ENCODE measurements around the gene FAM20B.

FAM20B gene

DNA sequence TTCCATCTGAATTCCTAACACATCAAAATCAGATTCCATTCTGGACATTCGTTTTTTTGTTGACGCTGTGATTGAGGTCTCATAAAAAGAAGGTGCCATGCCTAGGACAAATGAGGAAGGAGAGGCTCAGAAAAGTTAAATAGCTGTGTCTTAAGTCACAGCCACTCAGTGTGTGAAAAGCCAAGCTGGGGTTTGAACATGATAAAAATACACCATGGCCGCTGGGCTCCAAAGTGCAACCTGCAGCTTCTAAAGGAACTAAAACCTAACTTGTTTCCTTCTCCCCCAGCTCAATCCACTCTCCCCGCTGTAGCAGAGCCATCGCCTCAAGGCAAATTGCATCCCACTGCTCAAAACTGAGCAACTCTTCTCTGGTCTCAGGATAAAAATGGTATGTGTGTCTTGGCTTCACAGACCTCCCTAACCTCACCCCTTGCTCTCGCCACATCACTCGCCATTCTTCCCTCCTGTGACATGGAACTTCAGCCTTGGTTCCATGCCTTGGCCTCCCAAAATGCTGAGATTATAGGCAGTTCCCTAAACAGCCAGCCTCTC lies 22.1 kb upstream of the FAM20B start:
- Histone ChIP-seq H3K4me3 (replicated peaks; ENCODE audit: insufficient read depth, low read length) (no peak overlapping the region), H3K27me3 (ENCODE audit: insufficient read depth, poor library complexity, severe bottlenecking) (no peaks in the 10 kb centered on the region), H3K27ac (replicated peaks) (no peak overlapping the region)
- no peak for DNase-seq (ENCODE audit: low read depth in 1 of 2, low spot score in 1 of 2)
- TF ChIP-seq POLR2AphosphoS5 (IDR thresholded peaks at IDR 0.05; ENCODE audit: low read depth) (no peak), SPI1 (IDR thresholded peaks at IDR 0.05; ENCODE audit: borderline replicate concordance, low read depth) (no peak), GABPA (IDR thresholded peaks at IDR 0.05; ENCODE audit: low read depth) (no peak)
- TF ChIP-seq, protein P1, sequence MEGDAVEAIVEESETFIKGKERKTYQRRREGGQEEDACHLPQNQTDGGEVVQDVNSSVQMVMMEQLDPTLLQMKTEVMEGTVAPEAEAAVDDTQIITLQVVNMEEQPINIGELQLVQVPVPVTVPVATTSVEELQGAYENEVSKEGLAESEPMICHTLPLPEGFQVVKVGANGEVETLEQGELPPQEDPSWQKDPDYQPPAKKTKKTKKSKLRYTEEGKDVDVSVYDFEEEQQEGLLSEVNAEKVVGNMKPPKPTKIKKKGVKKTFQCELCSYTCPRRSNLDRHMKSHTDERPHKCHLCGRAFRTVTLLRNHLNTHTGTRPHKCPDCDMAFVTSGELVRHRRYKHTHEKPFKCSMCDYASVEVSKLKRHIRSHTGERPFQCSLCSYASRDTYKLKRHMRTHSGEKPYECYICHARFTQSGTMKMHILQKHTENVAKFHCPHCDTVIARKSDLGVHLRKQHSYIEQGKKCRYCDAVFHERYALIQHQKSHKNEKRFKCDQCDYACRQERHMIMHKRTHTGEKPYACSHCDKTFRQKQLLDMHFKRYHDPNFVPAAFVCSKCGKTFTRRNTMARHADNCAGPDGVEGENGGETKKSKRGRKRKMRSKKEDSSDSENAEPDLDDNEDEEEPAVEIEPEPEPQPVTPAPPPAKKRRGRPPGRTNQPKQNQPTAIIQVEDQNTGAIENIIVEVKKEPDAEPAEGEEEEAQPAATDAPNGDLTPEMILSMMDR (IDR thresholded peaks at IDR 0.05; ENCODE audit: insufficient read depth, low read length) = no peak

DNA sequence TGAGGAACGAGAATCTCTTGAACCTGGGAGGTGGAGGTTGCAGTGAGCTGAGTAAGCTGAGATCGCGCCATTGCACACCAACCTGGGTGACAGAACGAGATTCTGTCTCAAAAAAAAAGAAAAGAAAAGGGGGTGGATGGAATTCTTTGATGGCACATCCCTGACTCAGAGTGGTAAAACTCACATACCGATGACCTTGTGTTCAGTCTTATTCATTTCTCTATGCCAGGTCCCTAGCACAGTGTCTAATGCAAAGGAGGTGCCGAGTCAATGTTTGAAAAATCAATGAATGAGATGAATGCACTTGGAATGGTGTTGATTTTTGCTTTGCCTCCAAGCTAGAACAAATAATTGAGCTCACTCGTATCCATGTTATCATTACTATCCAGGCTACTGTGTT lies 18.5 kb upstream of the FAM20B start:
- TF ChIP-seq SPI1 (IDR thresholded peaks at IDR 0.05; ENCODE audit: borderline replicate concordance, low read depth) = no peak
- TF ChIP-seq, protein P2, sequence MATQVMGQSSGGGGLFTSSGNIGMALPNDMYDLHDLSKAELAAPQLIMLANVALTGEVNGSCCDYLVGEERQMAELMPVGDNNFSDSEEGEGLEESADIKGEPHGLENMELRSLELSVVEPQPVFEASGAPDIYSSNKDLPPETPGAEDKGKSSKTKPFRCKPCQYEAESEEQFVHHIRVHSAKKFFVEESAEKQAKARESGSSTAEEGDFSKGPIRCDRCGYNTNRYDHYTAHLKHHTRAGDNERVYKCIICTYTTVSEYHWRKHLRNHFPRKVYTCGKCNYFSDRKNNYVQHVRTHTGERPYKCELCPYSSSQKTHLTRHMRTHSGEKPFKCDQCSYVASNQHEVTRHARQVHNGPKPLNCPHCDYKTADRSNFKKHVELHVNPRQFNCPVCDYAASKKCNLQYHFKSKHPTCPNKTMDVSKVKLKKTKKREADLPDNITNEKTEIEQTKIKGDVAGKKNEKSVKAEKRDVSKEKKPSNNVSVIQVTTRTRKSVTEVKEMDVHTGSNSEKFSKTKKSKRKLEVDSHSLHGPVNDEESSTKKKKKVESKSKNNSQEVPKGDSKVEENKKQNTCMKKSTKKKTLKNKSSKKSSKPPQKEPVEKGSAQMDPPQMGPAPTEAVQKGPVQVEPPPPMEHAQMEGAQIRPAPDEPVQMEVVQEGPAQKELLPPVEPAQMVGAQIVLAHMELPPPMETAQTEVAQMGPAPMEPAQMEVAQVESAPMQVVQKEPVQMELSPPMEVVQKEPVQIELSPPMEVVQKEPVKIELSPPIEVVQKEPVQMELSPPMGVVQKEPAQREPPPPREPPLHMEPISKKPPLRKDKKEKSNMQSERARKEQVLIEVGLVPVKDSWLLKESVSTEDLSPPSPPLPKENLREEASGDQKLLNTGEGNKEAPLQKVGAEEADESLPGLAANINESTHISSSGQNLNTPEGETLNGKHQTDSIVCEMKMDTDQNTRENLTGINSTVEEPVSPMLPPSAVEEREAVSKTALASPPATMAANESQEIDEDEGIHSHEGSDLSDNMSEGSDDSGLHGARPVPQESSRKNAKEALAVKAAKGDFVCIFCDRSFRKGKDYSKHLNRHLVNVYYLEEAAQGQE (IDR thresholded peaks at IDR 0.05; ENCODE audit: insufficient replicate concordance, low read depth) = no peak
- TF ChIP-seq POLR2AphosphoS5 (IDR thresholded peaks at IDR 0.05; ENCODE audit: low read depth) = no peak
- TF ChIP-seq, protein P1 (IDR thresholded peaks at IDR 0.05; ENCODE audit: insufficient read depth, low read length) = no peak
- no peak for TF ChIP-seq GABPA (IDR thresholded peaks at IDR 0.05; ENCODE audit: low read depth)
- Histone ChIP-seq H3K4me3 (replicated peaks; ENCODE audit: insufficient read depth, low read length) (no peak overlapping the region), H3K27me3 (ENCODE audit: insufficient read depth, poor library complexity, severe bottlenecking) (no peaks in the 10 kb centered on the region), H3K27ac (replicated peaks) (no peak overlapping the region)
- DNase-seq (ENCODE audit: low read depth in 1 of 2, low spot score in 1 of 2) = no peak

DNA sequence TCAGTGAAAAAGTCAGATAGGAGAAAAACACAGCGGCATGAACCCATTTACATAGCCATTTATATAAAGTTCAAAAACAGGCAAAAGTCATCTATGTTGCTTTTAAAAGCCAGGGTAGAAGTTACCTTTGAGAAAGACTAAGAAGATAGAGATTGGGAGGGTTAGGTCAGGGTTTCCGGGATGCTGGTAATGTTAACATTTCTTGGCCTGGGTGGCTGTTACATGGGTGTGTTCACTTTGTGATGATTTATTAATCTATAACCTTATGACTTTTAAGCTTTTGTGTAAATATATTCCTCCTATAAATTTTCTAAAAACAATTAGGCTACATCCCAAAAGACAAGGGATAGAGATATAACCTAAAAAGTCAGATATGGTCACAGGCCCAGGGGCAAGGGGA lies 15.0 kb upstream of the FAM20B start:
- H3K4me3 ChIP-seq (replicated peaks; ENCODE audit: insufficient read depth, low read length) = no peak overlapping the region
- H3K27me3 ChIP-seq (ENCODE audit: insufficient read depth, poor library complexity, severe bottlenecking) = no peaks in the 10 kb centered on the region
- no peak overlapping the region for H3K27ac ChIP-seq (replicated peaks)
- no peak for DNase-seq (ENCODE audit: low read depth in 1 of 2, low spot score in 1 of 2)
- TF ChIP-seq, protein P1 (IDR thresholded peaks at IDR 0.05; ENCODE audit: insufficient read depth, low read length) = no peak
- TF ChIP-seq, protein P2 (IDR thresholded peaks at IDR 0.05; ENCODE audit: insufficient replicate concordance, low read depth) = no peak
- TF ChIP-seq SPI1 (IDR thresholded peaks at IDR 0.05; ENCODE audit: borderline replicate concordance, low read depth) (no peak), POLR2AphosphoS5 (IDR thresholded peaks at IDR 0.05; ENCODE audit: low read depth) (no peak), GABPA (IDR thresholded peaks at IDR 0.05; ENCODE audit: low read depth) (no peak)

DNA sequence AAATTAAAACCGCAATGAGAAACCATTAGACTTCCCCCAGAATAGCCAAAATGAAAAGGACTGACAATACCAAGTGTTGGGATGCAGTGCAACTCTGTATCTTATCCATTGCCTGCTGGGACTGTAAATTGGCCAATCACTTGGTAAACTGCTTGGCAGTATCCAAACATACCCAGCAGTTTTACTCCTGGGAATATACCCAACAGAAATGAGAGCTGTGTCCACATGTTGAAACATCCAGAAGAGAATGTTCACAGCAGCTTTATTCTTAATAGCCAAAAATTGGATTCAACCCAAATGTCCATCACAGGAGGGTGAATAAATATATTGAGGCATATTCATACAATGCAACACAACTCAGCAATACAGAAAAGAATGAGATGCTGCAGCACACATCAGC lies 13.7 kb upstream of the FAM20B start:
- H3K4me3 ChIP-seq (replicated peaks; ENCODE audit: insufficient read depth, low read length) = no peak overlapping the region
- H3K27ac ChIP-seq (replicated peaks) = no peak overlapping the region
- no peaks in the 10 kb centered on the region for H3K27me3 ChIP-seq (ENCODE audit: insufficient read depth, poor library complexity, severe bottlenecking)
- no peak for TF ChIP-seq POLR2AphosphoS5 (IDR thresholded peaks at IDR 0.05; ENCODE audit: low read depth)
- DNase-seq (ENCODE audit: low read depth in 1 of 2, low spot score in 1 of 2) = no peak
